Stimulated activated naive CD8-positive, alpha-beta T cell treated with anti-CD3 and anti-CD28 coated beads, Interleukin-15, amount 100 ng/mL, for 72 hours (primary cell): ENCODE results near the gene RAPGEF1.
A peak's percentile ranks its signal among the peaks of the same experiment; 100 is the strongest.

ENCODE experiments used
- ATAC-seq: fragments of 150-1000 bp; cut with Tn5 transposase; 2 replicates; pipeline ENCODE4 v1.10.0; 2021; ENCODE audit warnings: mild to moderate bottlenecking, moderate library complexity
- DNase-seq, 2 donors: peaks; one replicate each; pipeline ENCODE4 v3.0.0; 2021 to 2022
- H3K27ac Mint-ChIP-seq, 2 donors: one replicate each; pipeline ENCODE4 v1.8.0; 2022; ENCODE audit warnings: mild to moderate bottlenecking in 2 of 2, mixed read lengths in 2 of 2, moderate library complexity in 2 of 2
- H3K27me3 Mint-ChIP-seq: one replicate; pipeline ENCODE4 v1.8.0; 2022; ENCODE audit warnings: mixed read lengths
- H3K4me1 Mint-ChIP-seq: one replicate; pipeline ENCODE4 v1.8.0; 2022; ENCODE audit warnings: mild to moderate bottlenecking, mixed read lengths
- H3K4me3 Mint-ChIP-seq, 2 donors: one replicate each; pipeline ENCODE4 v1.8.0; 2022; ENCODE audit warnings: mild to moderate bottlenecking in 2 of 2, mixed read lengths in 2 of 2, moderate library complexity in 1 of 2
- H3K9me3 Mint-ChIP-seq, 2 donors: one replicate each; pipeline ENCODE4 v1.8.0; 2022; ENCODE audit warnings: mixed read lengths in 2 of 2

RAPGEF1 gene

DNA sequence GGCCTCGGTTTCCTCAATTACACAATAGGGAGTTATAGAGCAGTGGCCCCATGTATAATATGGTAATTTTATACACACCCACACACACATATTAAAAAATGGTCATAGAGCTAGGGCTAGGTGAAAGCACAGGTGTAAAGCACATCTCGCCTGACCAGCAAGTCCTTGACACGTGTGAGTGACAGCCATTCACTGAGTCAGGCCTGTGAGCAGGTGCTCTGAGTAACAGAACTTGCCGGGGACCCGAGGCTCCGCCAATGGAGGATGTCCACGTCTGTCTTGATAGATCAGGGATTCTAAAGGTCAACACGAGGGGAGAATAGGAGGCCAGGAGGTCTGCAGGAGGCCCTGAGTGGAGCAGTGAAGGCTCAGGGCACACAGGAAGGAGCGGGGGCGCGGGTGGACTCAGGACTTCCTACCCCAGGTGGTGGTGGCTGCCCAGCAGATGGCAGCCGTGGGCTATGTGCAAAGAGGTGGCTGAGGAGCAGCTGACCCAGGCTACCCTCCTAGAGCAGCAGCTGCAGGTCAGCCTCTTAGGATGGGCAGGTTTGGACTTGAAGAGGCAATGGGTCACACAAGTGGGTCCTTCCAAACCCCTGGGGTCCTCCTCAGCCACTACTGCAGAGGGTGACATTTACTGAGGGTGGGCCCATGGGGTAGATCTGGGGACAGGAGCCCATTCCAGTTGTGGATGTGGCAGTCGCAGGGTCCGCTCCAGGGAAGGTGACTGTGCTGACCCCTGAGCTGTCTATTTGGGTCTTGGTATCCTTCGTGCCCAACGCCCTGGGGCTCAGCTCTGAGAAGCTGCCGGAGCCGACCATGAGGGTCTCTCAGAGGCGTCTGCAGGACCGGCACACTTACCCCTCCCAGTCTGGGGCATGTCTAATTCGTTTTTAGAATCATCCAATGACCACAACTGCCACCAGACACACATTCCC lies 148.7 kb downstream of the RAPGEF1 start:
- peak; percentile 74 to 81 for DNase-seq
- Mint-ChIP-seq H3K9me3 (no peaks in the 10 kb centered on the region), H3K4me3 (no peak overlapping the region), H3K4me1 (peaks cover 40% of the 10 kb centered on the region), H3K27ac (peak overlapping the region; percentile 78 to 92), H3K27me3 (no peaks in the 10 kb centered on the region)
- peak; percentile 94 for ATAC-seq

DNA sequence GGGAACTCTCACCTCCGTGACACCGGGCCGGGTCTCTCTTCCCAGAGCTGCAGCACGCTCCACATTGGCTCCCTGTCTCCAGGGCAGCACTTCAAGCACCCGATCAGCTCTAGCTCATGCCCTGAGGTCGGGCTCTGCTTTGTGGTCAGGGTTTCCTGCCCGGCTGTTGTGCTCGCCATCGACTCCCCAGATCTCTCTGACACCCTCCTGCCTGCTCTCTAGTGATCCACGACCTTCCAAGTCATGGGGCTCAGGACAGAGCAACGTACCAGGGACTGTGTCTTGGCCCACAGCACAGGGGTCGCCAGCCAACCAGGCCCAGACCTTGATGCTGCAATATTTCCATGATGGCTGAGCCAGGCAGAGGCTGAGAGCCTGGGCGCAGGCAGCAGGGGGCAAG lies 149.4 kb downstream of the RAPGEF1 start:
- no peaks in the 10 kb centered on the region for H3K27me3 Mint-ChIP-seq
- no peaks in the 10 kb centered on the region for H3K9me3 Mint-ChIP-seq
- peaks cover 47% of the 10 kb centered on the region for H3K4me1 Mint-ChIP-seq
- ATAC-seq: peak; percentile 14
- no peak overlapping the region for H3K27ac Mint-ChIP-seq
- H3K4me3 Mint-ChIP-seq: no peak overlapping the region
- DNase-seq: no peak

DNA sequence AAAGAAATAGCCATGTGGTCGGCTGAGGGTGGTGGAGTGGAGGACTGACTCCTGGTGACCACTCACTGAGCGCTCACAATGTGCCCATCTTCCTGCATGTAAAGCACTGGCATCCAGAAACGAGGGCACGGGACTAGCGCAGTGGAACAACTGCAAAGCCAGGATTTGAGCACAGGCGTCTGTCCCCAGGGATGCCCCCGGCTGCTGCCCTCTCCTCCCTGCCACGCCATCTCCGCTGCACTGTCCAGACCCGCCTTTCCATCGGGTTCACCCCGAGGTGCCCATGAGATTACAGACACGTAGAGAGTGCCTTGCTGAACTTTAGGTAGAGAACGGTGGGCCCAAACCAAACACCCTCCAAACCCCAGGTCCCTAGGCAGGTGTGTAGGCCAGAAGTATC lies 149.9 kb downstream of the RAPGEF1 start:
- no peaks in the 10 kb centered on the region for H3K27me3 Mint-ChIP-seq
- no peaks in the 10 kb centered on the region for H3K9me3 Mint-ChIP-seq
- no peak overlapping the region for H3K27ac Mint-ChIP-seq
- H3K4me3 Mint-ChIP-seq: no peak overlapping the region
- DNase-seq (no peak), ATAC-seq (no peak)
- H3K4me1 Mint-ChIP-seq: peaks cover 52% of the 10 kb centered on the region

DNA sequence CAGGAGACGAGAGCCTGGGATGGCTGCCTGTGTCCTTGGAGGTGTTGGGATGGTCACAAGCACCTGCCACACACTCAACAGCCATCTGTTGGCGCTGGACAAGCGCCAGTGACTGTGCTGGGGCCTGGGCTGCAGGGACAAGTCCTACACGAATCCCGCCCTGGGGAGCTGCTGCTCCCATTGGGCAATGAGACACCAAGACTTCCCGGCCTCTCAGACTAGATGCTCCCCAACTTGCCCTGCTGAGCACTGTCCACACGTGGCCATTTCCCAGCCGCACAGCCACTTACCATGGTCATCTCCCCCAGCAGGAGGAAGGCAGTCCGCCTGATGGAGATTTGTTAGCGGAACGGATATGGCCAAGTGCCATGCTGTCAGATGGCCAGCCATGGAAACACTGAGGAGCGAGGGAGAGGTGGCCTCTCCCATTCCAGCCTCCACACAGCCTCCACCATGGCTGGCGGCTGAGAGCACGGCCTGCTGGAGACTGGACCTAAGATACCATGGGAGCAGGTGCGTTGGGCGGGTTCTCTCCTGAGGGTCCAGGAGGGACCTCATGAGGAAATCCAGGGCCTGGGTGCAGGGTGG lies 150.7 kb downstream of the RAPGEF1 start:
- H3K27ac Mint-ChIP-seq: no peak overlapping the region
- no peak overlapping the region for H3K4me3 Mint-ChIP-seq
- H3K27me3 Mint-ChIP-seq: no peaks in the 10 kb centered on the region
- DNase-seq (no peak), ATAC-seq (no peak)
- H3K4me1 Mint-ChIP-seq: peaks cover 60% of the 10 kb centered on the region
- no peaks in the 10 kb centered on the region for H3K9me3 Mint-ChIP-seq

DNA sequence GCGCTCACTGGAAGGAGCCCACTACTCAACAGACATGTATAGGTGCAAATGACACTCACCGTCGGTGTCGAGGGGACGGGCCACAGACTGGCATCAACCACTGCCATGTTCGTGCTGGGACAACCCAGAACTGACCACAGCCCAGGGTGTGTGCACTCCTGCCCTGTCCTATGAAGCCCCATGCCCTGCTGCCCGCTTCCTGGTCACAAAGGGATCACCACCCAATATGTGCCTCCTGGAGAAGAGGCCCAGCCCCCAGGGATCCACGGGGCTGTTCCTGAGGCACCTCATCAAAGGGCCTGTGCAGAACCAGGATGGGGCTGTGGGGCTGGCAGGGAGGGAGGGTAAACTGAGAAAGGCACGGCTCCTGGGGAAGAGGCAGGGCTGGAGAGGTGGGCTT lies 151.5 kb downstream of the RAPGEF1 start:
- Mint-ChIP-seq H3K4me1 (peaks cover 66% of the 10 kb centered on the region), H3K4me3 (no peak overlapping the region), H3K27me3 (no peaks in the 10 kb centered on the region), H3K27ac (no peak overlapping the region), H3K9me3 (no peaks in the 10 kb centered on the region)
- DNase-seq (no peak), ATAC-seq (no peak)

DNA sequence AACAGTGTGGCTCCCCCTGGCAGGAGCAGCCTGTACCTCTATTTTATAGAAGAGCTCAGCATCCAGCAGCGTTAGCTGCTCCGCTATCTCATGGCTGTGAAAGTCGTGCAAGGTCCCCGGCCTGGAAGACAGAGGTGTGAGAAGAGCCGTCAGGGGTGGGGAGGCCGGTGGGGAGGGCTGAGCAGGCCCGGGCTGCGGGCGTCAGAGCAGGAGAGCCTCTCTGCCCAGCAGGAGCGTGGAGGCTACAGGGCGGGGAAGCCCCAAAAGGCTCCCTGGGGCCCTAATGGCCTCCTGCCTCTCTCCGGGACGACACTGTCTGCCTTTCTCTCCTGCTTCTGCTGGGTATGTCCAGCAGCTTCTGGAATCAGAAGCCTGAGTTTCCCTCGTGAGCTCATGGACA lies 152.0 kb downstream of the RAPGEF1 start:
- DNase-seq (no peak), ATAC-seq (no peak)
- no peak overlapping the region for H3K27ac Mint-ChIP-seq
- peaks cover 71% of the 10 kb centered on the region for H3K4me1 Mint-ChIP-seq
- H3K9me3 Mint-ChIP-seq: no peaks in the 10 kb centered on the region
- H3K4me3 Mint-ChIP-seq: no peak overlapping the region
- no peaks in the 10 kb centered on the region for H3K27me3 Mint-ChIP-seq

DNA sequence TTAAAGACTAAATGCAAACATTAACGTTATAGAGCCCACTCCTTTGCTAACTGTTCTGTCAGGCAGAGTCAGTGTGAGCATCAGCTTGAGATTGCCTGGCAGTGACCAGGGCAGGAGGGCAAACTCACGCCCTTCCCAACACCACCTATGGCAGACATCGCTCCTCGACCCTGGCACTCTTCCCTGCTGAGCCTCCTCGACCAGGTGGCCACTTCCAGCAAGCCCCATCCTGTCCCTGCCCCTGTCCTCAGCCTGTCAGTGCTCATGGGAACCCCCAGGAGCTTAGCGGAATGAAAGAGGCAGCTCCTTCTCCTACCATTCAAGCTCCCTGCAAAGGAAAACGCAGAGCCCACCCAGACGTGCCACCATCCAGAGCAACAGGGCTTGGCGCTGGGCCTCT lies 152.5 kb downstream of the RAPGEF1 start:
- no peaks in the 10 kb centered on the region for H3K9me3 Mint-ChIP-seq
- DNase-seq (no peak), ATAC-seq (no peak)
- H3K27ac Mint-ChIP-seq: peak overlapping the region in 1 of 2 donors; percentile 89
- H3K4me1 Mint-ChIP-seq: peaks cover 71% of the 10 kb centered on the region
- peak overlapping the region in 1 of 2 donors; percentile 26 for H3K4me3 Mint-ChIP-seq
- no peaks in the 10 kb centered on the region for H3K27me3 Mint-ChIP-seq

DNA sequence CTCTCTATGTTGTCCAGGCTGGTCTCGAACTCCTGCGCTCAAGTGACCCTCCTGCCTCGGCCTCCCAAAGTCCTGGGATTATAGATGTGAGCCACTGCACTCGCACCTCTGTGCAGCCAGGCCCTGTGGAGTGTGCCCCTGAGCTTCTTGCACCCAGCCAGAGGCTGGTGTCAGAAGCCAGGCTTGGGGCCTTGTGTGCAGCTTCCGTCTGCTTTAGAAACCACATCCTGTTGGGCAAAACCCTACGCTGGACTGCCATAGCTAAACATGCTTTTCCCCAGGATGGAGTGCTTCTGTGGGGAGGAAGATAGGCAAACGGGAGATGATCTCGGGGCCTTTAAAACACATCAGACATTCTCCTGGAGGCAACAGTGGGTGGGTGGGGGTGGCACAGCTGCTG lies 154.5 kb downstream of the RAPGEF1 start:
- Mint-ChIP-seq H3K4me1 (peaks cover 53% of the 10 kb centered on the region), H3K9me3 (no peaks in the 10 kb centered on the region), H3K27ac (peak overlapping the region; percentile 92), H3K27me3 (no peaks in the 10 kb centered on the region), H3K4me3 (peak overlapping the region; percentile 60 to 78)
- ATAC-seq (peak; percentile 94), DNase-seq (peak; percentile 42 to 61)

DNA sequence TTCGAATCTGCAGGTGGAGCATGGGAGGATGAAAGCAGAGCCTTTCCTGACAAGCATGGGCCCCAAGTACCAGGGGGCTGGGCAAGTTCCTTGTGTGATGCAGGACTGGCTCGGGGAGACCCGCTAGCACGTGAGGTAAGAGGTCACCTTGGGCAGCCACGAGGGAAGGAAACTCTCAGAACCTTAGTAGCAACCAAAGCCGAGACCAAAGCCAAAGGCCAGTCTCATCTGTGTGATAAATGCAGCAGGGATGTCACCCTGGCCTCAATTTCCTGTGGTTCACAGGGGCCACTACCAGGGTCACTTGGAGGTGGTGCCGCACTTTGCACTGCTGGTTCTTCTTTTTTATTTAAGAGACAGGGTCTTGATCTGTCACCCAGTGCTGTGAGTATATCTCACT lies 155.0 kb downstream of the RAPGEF1 start:
- peak overlapping the region; percentile 60 to 78 for H3K4me3 Mint-ChIP-seq
- no peaks in the 10 kb centered on the region for H3K9me3 Mint-ChIP-seq
- peak; percentile 35 for ATAC-seq
- peaks cover 53% of the 10 kb centered on the region for H3K4me1 Mint-ChIP-seq
- no peaks in the 10 kb centered on the region for H3K27me3 Mint-ChIP-seq
- peak overlapping the region; percentile 54 to 92 for H3K27ac Mint-ChIP-seq
- no peak for DNase-seq

DNA sequence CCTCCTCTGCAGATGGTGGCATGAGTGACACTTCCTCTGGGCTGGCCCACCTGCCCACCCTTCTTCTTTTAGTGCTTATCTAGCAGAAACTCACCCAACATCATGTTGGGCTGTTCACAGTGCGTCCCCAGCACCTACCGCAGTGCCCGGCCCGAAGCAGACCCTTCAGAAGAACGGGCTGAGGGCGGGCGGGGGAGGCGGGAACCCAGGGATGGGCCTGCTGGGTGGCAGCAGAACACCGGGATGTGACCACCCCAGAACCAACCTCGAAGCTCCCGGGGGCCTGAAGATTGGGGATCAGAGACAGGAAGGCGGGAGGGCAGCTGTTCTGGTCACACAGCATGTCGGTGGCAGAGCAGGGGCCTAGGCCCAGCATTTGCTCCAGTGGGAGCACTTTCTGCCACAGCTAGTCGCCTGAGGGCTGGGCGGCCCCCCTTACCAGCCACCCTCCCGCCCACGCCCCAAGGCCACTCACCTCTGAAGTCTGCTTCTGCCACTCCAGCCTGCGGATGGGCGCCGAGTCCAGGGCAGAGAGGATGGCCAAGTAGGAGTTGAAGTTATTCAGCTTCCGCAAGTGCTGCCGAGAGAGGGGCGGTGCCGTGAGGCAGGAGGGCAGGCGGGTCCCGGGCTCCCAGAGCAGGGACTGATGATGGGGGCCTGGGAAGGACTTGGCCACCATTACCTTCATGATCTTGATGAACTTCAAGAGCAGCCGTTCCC lies 155.9 kb downstream of the RAPGEF1 start:
- Mint-ChIP-seq H3K27me3 (no peaks in the 10 kb centered on the region), H3K4me1 (peaks cover 61% of the 10 kb centered on the region), H3K27ac (peak overlapping the region in 1 of 2 donors; percentile 68), H3K9me3 (no peaks in the 10 kb centered on the region), H3K4me3 (no peak overlapping the region)
- no peak for ATAC-seq
- DNase-seq: no peak

DNA sequence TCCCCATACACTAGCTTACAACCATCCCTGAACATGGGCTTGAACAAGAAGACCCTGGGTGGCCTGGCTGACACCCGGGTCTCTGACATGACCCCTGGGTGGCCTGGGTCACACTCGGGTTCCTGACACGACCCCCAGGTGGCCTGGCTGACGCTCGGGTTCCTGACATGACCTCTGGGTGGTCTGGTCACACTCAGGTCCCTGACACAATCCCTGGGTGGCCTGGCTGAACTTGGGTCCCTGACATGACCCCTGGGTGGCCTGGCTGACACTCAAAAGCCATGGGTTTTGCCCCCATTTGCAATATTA lies 156.6 kb downstream of the RAPGEF1 start:
- Mint-ChIP-seq H3K9me3 (no peaks in the 10 kb centered on the region), H3K27me3 (no peaks in the 10 kb centered on the region), H3K4me1 (peaks cover 68% of the 10 kb centered on the region), H3K27ac (peak overlapping the region in 1 of 2 donors; percentile 89), H3K4me3 (no peak overlapping the region)
- no peak for ATAC-seq
- no peak for DNase-seq

DNA sequence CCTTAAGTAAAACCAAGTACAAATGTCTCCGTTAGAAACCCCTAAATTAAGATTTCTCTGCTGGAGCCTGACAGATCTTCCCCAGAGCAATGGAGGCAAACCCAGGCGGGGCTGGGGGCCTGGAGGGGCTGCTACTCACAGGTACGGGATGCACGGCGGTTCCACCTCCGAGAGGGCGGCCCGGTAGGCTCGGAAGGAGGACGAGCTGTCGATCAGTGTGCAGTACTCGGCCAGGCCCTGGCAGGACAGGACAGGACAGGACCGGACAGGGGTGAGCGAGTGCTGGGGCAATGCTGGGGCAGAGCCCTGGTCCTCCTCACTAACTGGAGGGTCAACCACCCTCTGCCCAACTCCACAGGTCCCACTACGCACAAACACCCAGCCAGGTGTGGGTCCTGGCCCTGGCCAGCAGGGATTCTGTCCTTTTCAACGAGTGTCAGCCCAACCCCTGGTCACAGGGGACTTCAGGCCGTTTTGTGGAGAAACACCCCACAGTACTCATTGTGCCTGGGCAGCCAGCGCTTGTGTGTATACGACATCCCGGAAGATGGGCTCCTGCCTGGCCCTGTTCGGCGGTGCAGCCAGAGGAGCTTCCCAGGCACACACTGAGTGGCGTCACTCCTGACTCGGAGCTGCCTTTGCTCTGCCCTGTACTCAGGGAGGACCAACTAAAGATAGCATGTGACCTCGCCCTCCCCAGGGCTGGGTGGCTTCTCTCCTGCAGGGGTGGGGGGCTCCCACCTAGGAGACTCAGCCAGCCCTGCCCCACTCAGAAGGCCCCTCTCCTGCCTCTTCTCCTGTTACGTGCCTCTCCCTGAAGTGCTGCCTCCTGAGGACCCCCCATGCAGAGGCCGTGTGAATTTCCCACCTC lies 157.2 kb downstream of the RAPGEF1 start:
- no peak for ATAC-seq
- Mint-ChIP-seq H3K9me3 (no peaks in the 10 kb centered on the region), H3K27me3 (no peaks in the 10 kb centered on the region), H3K4me3 (no peak overlapping the region), H3K4me1 (peaks cover 71% of the 10 kb centered on the region), H3K27ac (peak overlapping the region in 1 of 2 donors; percentile 89)
- no peak for DNase-seq

DNA sequence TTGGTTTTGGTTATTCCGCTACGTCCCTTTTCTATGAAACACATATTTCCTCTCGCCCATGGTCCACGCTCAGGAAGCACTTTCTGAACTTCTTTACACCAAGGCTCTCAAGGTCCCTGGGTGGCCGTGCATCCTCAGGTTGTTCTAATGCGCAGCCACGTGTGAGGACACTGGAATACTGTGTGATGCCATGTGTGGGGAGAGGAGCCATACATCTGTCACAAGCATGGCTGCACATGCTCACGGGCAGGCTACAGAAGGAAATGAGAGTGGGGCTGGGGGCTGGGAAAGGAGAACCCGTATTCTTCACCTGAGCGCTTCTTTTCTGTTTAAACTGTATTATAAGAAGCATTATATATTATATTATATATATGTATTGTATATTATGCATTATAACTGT lies 157.8 kb downstream of the RAPGEF1 start:
- Mint-ChIP-seq H3K27ac (no peak overlapping the region), H3K9me3 (no peaks in the 10 kb centered on the region), H3K4me1 (peaks cover 71% of the 10 kb centered on the region), H3K27me3 (no peaks in the 10 kb centered on the region), H3K4me3 (no peak overlapping the region)
- no peak for ATAC-seq
- no peak for DNase-seq

DNA sequence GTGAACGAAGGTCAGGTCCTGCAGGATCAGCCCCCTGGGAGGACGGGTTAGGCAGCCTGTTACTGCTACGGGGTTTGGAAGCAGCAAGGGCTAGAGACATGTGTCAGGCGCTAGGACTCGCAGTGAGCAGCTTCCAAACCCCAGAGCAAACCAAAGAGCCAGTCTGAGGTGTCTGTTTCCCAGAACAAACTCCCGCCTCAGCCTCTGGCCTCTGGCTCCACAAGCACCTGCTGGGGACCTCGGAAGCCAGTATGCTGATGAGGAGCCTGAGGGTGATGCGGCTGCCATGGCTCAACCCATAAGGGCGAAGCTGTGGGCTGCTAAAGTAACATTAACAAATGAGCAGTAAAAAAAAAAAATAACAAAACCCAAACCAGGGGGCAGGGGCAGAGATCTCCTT lies 159.5 kb downstream of the RAPGEF1 start:
- Mint-ChIP-seq H3K4me1 (peaks cover 61% of the 10 kb centered on the region), H3K27ac (peak overlapping the region in 1 of 2 donors; percentile 65), H3K4me3 (no peak overlapping the region), H3K27me3 (no peaks in the 10 kb centered on the region), H3K9me3 (no peaks in the 10 kb centered on the region)
- no peak for DNase-seq
- no peak for ATAC-seq

DNA sequence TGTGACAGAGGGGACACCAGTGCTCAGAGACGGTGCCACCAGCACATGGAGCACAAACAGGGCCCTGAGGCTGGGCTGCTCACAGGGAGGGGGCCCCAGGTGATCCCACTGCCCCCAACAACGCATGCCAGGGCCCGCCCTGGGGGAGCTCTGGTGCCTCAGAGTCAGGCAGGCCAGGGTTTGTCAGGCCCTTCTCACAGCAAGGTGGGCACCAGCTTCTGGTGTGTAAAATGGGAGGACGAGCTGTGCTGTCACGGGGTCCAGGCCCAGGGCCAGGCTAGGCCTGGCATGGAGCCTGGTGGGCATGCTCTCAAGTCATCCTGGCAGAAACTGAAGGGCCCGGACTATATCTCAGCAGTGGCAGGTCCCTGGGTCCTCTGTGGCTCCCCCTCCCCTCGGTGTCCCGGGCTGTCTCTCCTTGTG lies 160.1 kb downstream of the RAPGEF1 start:
- no peaks in the 10 kb centered on the region for H3K27me3 Mint-ChIP-seq
- H3K27ac Mint-ChIP-seq: peak overlapping the region in 1 of 2 donors; percentile 65
- DNase-seq (no peak), ATAC-seq (no peak)
- peaks cover 55% of the 10 kb centered on the region for H3K4me1 Mint-ChIP-seq
- H3K4me3 Mint-ChIP-seq: peak overlapping the region in 1 of 2 donors; percentile 77
- no peaks in the 10 kb centered on the region for H3K9me3 Mint-ChIP-seq
